Psoas muscle (tissue), 8 donors: ENCODE measurements around the gene CHP1. TPM values are rescaled to one million over a fixed set of nuclear protein-coding genes. Genes with fewer than 3 reads are reported as not detected.
"Not testable (repeated sequence)": the region's sequence is repeated elsewhere in the genome, so short reads cannot be mapped to it uniquely, and the experiment has no call there.

Experiments used
- ATAC-seq, 4 donors: fragments of 200-7000 bp; cut with Tn5 transposase; one replicate each; pipeline ENCODE4 v1.9.1; 2020; ENCODE audit warnings: moderate library complexity in 3 of 4, mild to moderate bottlenecking in 2 of 4
- DNase-seq, 2 donors: peaks; one replicate each; pipeline ENCODE4 v3.0.0-alpha.2; 2020
- H3K27ac ChIP-seq: fragments of 200-600 bp; one replicate; pipeline ENCODE4 v1.8.0; 2022
- H3K27me3 ChIP-seq, 3 donors: fragments of 200-600 bp in 1 of 3; one replicate each; pipeline versions ENCODE4 v1.6.1 to v1.8.0; 2013 to 2022; ENCODE audit warnings: low read length in 2 of 3, mild to moderate bottlenecking in 2 of 3, moderate library complexity in 1 of 3; ENCODE audit not compliant: insufficient read depth in 3 of 3
- H3K36me3 ChIP-seq, 2 donors: fragments of 200-600 bp in 1 of 2; one replicate each; pipeline versions ENCODE4 v1.6.1 to v1.8.0; 2013 to 2022; ENCODE audit warnings: low read depth in 1 of 2, mild to moderate bottlenecking in 1 of 2, moderate library complexity in 1 of 2; ENCODE audit not compliant: insufficient read depth in 1 of 2
- H3K4me1 ChIP-seq: fragments of 200-600 bp; one replicate; pipeline ENCODE4 v1.8.0; 2022
- H3K4me3 ChIP-seq: fragments of 200-600 bp; one replicate; pipeline ENCODE4 v1.8.0; 2022; ENCODE audit warnings: mild to moderate bottlenecking
- H3K9me3 ChIP-seq: fragments of 200-600 bp; one replicate; pipeline ENCODE4 v1.8.0; 2022
- CTCF ChIP-seq: fragments of 200-600 bp; IDR thresholded peaks from one replicate; pipeline ENCODE4 v1.8.0; 2022; ENCODE audit warnings: antibody characterized with exemption
- WGBS, 3 donors: extraction: QIAGEN DNeasy Blood & Tissue Kit; methylation state at CpG; one replicate each; pipeline versions ENCODE4 v1.1.6 to v1.1.7; 2013; 5-methylcytosine and 5-hydroxymethylcytosine counted together
- intact Hi-C, 2 donors: fragments of 100-400 bp; cut with DNase I; formaldehyde crosslinking; loops; one replicate each; pipeline versions ENCODE4 v1.11.0 to v1.14.2; 2022
- polyA plus RNA-seq, 3 donors: library from polyadenylated mRNA; stranded (reverse); fragments of 200-250 nt; gene quantifications; one replicate each; pipeline ENCODE4 v1.2.3, GENCODE V29; 2013
- total RNA-seq, 4 donors: library from RNA; stranded (reverse); fragmentation: NEBNext Ultra II Directional in 2 of 4; extraction: Animal tissue kit (Norgen Biotek cat#: 25700) in 2 of 4; gene quantifications; one replicate each; pipeline versions ENCODE4 v1.2.1 to v1.2.4, GENCODE V29; 2021 to 2023
- donor health status: healthy with polysubstance abuse.
- donor health status: DM: no; HTN: no; CAD: no; lungs with moderate emphysema.
- donor health status: Bipolar disorder and iron deficiency.
- donor health status: healthy.
- donor health status: DM: yes; HTN: yes; CAD: no.
- donor health status: DM: no; HTN: no; CAD: no.
- donor health status: DM: no; HTN: no; CAD: no.
- donor health status: DM: yes; HTN: yes; CAD: no.

Gene CHP1
- total and polyA plus RNA-seq, 7 donors: 53.6 to 194 (median 103) TPM

GRCh38 chr15:41281236-41281635 is 50.2 kb downstream of the CHP1 start:
- ATAC-seq (no peak), DNase-seq (no peak)
- no peak overlapping the region for H3K27ac ChIP-seq
- no peak for TF ChIP-seq CTCF
- peaks cover 17% of the 10 kb centered on the region for H3K4me1 ChIP-seq
- 70 to 86% (median 79%) methylated on average over 1 of the region's 1 CpG for WGBS, 3 donors
- H3K4me3 ChIP-seq: no peak overlapping the region
- no peaks in the 10 kb centered on the region for H3K27me3 ChIP-seq
- H3K36me3 ChIP-seq: peaks cover 0 to 61% of the 10 kb centered on the region in 2 donors
- no peaks in the 10 kb centered on the region for H3K9me3 ChIP-seq
- intact Hi-C loops: loop anchor here in 1 of 2 donors (5.0 kb wide), 1 partner anchor 49 kb away; the partner anchor contains the start of genes CHP1 and EXD1

- Histone ChIP-seq H3K36me3 (peaks cover 0 to 61% of the 10 kb centered on the region in 2 donors), H3K27ac (peak overlapping the region; percentile 95), H3K4me1 (peaks cover 17% of the 10 kb centered on the region)
- ATAC-seq, H3K4me3 ChIP-seq, H3K27me3 ChIP-seq, H3K9me3 ChIP-seq, DNase-seq: not testable (repeated sequence)
- intact Hi-C loops: loop anchor here in 1 of 2 donors (5.0 kb wide), 1 partner anchor 50 kb away; the partner anchor contains the start of genes CHP1 and EXD1
- 88 to 98% (median 92%) methylated on average over 10 of the region's 10 CpGs for WGBS, 3 donors
Measured at GRCh38 chr15:41282436-41282835, 51.4 kb downstream of the CHP1 start.

GRCh38 chr15:41282980-41283652 is 52.0 kb downstream of the CHP1 start:
- WGBS, 3 donors: 17 to 30% (median 18%) methylated on average over 19 of the region's 19 CpGs
- Histone ChIP-seq H3K27ac (peak overlapping the region; percentile 95), H3K4me3 (peak overlapping the region; percentile 100), H3K4me1 (peaks cover 19% of the 10 kb centered on the region), H3K36me3 (peaks cover 0 to 62% of the 10 kb centered on the region in 2 donors)
- H3K9me3 ChIP-seq, DNase-seq, H3K27me3 ChIP-seq: not testable (repeated sequence)
- ATAC-seq: peak in 2 of 4 donors; percentile 1 to 45
- intact Hi-C loops: loop anchor here in 1 of 2 donors (5.0 kb wide), 1 partner anchor 51 kb away; the partner anchor contains the start of genes CHP1 and EXD1

- Histone ChIP-seq H3K27me3 (no peaks in the 10 kb centered on the region), H3K4me1 (peaks cover 26% of the 10 kb centered on the region), H3K27ac (peak overlapping the region; percentile 95), H3K36me3 (peaks cover 0 to 62% of the 10 kb centered on the region in 2 donors), H3K9me3 (no peaks in the 10 kb centered on the region), H3K4me3 (peak overlapping the region; percentile 100)
- WGBS, 3 donors: 0% methylated on average over 49 to 61 of the region's 61 CpGs
- ATAC-seq: peak; percentile 99 to 100 (median 99)
- peak; percentile 98 for DNase-seq
- intact Hi-C loops: loop anchor here in 1 of 2 donors (5.0 kb wide), 1 partner anchor 52 kb away; the partner anchor contains the start of genes CHP1 and EXD1
- no peak for TF ChIP-seq CTCF
Measured at GRCh38 chr15:41283653-41284426, 52.8 kb downstream of the CHP1 start.

- intact Hi-C loops: loop anchor here (5.0 kb wide), 2 partner anchors 48 to 52 kb away; partner anchors contain the start of genes CHP1 (in 1 of the 2), EXD1 (in 1 of the 2), NUSAP1 (in 1 of the 2) and OIP5 (in 1 of the 2)
- DNase-seq: no peak
- WGBS, 3 donors: 1% methylated on average over 20 of the region's 20 CpGs
- H3K4me3 ChIP-seq: peak overlapping the region; percentile 100
- no peaks in the 10 kb centered on the region for H3K27me3 ChIP-seq
- H3K27ac ChIP-seq: peak overlapping the region; percentile 95
- peaks cover 32% of the 10 kb centered on the region for H3K4me1 ChIP-seq
- TF ChIP-seq CTCF: no peak
- peak; percentile 17 to 55 (median 38) for ATAC-seq
- no peaks in the 10 kb centered on the region for H3K9me3 ChIP-seq
- peaks cover 0 to 62% of the 10 kb centered on the region in 2 donors for H3K36me3 ChIP-seq
Measured at GRCh38 chr15:41284427-41285177, 53.5 kb downstream of the CHP1 start.
